ENCODE data around the gene TBX15.

Gene TBX15

GRCh38 chr1:119001181-119002027 lies 13.3 kb upstream of the TBX15 start:
- no peak for DNase-seq

- DNase-seq = no peak
These were observed 12.4 kb upstream of the TBX15 start for GRCh38 chr1:119000371-119001180.

- DNase-seq = no peak
These were observed 11.4 kb upstream of the TBX15 start for GRCh38 chr1:118999348-119000071.

GRCh38 chr1:118998171-118998570 lies 10.0 kb upstream of the TBX15 start:
- no peak for DNase-seq

GRCh38 chr1:118997225-118997624 lies 9.1 kb upstream of the TBX15 start:
- no peak for DNase-seq

GRCh38 chr1:118995312-118996016 lies 7.3 kb upstream of the TBX15 start:
- no peak for DNase-seq

GRCh38 chr1:118993700-118994026 lies 5.5 kb upstream of the TBX15 start:
- DNase-seq = no peak

- no peak for DNase-seq
These were observed 4.9 kb upstream of the TBX15 start for GRCh38 chr1:118992868-118993699.

- no peak for DNase-seq
These were observed 4.2 kb upstream of the TBX15 start for GRCh38 chr1:118992237-118992825.

GRCh38 chr1:118991448-118991847 lies 3.3 kb upstream of the TBX15 start:
- no peak for DNase-seq

- DNase-seq = no peak
These were observed 2.5 kb upstream of the TBX15 start for GRCh38 chr1:118990513-118991152.

GRCh38 chr1:118989878-118990378 lies 1.8 kb upstream of the TBX15 start:
- DNase-seq = no peak

GRCh38 chr1:118989006-118989815 lies 1.1 kb upstream of the TBX15 start:
- no peak for DNase-seq

GRCh38 chr1:118987468-118988185 lies 516 bp downstream of the TBX15 start:
- no peak for DNase-seq

GRCh38 chr1:118986555-118987467 lies 1.3 kb downstream of the TBX15 start:
- no peak for DNase-seq

GRCh38 chr1:118985640-118986554 lies 2.2 kb downstream of the TBX15 start:
- no peak for DNase-seq

All from NCI-H1092 (cell line).